Upper lobe of left lung (tissue), 6 donors: ENCODE measurements around the gene ODAD2. TPM values are rescaled to one million over a fixed set of nuclear protein-coding genes. Genes with fewer than 3 reads are reported as not detected.
A peak's percentile ranks its signal among the peaks of the same experiment; 100 is the strongest.

Source experiments
- ATAC-seq, 2 donors: fragments of 200-7000 bp; cut with Tn5 transposase; one replicate each; pipeline ENCODE4 v1.9.1; 2022; ENCODE audit warnings: mild to moderate bottlenecking in 2 of 2, moderate library complexity in 2 of 2; ENCODE audit not compliant: low FRiP score in 2 of 2
- DNase-seq, 2 donors: peaks; one replicate each; pipeline ENCODE4 v3.0.0-alpha.2; 2019 to 2020
- H3K27ac ChIP-seq, 4 donors: fragments of 200-600 bp; sonication (generic); one replicate each; pipeline ENCODE4 v1.5.1; 2016 to 2019
- H3K27me3 ChIP-seq, 4 donors: fragments of 200-600 bp; sonication (generic); one replicate each; pipeline ENCODE4 v1.5.1; 2017 to 2019
- H3K36me3 ChIP-seq, 4 donors: fragments of 200-600 bp; sonication (generic); one replicate each; pipeline ENCODE4 v1.5.1; 2016 to 2019
- H3K4me1 ChIP-seq, 4 donors: fragments of 200-600 bp; sonication (generic); one replicate each; pipeline ENCODE4 v1.5.1; 2018 to 2019
- H3K4me3 ChIP-seq, 4 donors: fragments of 200-600 bp; sonication (generic); one replicate each; pipeline ENCODE4 v1.5.1; 2017 to 2019; ENCODE audit warnings: mild to moderate bottlenecking in 2 of 4, moderate library complexity in 1 of 4
- H3K9me3 ChIP-seq, 4 donors: fragments of 200-600 bp; sonication (generic); one replicate each; pipeline ENCODE4 v1.5.1; 2018 to 2019
- EP300 ChIP-seq, 4 donors: sonication (generic); formaldehyde crosslinking; IDR thresholded peaks; one replicate each; pipeline ENCODE4 v1.5.1; 2017; ENCODE audit warnings: antibody characterized with exemption in 4 of 4, control low read depth in 2 of 4
- POLR2A ChIP-seq, 4 donors: fragments of 450-650 bp; IDR thresholded peaks; one replicate each; pipeline ENCODE4 v1.5.1; 2016 to 2017; ENCODE audit warnings: antibody characterized with exemption in 4 of 4, mild to moderate bottlenecking in 2 of 4
- POLR2AphosphoS5 ChIP-seq, 2 donors: sonication (generic); formaldehyde crosslinking; IDR thresholded peaks; one replicate each; pipeline ENCODE4 v1.5.1; 2017; ENCODE audit warnings: antibody characterized with exemption in 2 of 2
- WGBS, 2 donors: methylation state at CpG; one replicate each; pipeline ENCODE4 v1.1.5; 2017 to 2018; 5-methylcytosine and 5-hydroxymethylcytosine counted together
- total RNA-seq, 6 donors: library from RNA; depleted of rRNA in 4 of 6; stranded (reverse); fragments of >200 nt in 4 of 6; gene quantifications; one replicate each; pipeline versions ENCODE4 v1.1.0 to v1.2.1, GENCODE V29; 2016 to 2021
- TF ChIP-seq, protein P1 (sequence below), 6 experiments: fragments of 450-650 bp in 4 of 6; fragments of 200-600 bp in 2 of 6; sonication (generic) in 2 of 6; IDR thresholded peaks; one replicate each; pipeline ENCODE4 v1.5.1; 2016 to 2019; ENCODE audit warnings: antibody characterized with exemption in 6 of 6
- donor health status: DM: no; HTN: no; CAD: no; lungs with moderate emphysema.
- donor health status: DM: no; HTN: yes; CAD: no; lungs with severe emphysema.

ODAD2 gene
- total RNA-seq, 6 donors from 2014 or later, result 0.43 to 19.3 (median 3.5) TPM

GRCh38 chr10:27792216-27792615, 206.7 kb downstream of the ODAD2 start:
- H3K9me3 ChIP-seq, result no peaks in the 10 kb centered on the region
- H3K4me3 ChIP-seq, result no peak overlapping the region
- no peaks in the 10 kb centered on the region for H3K4me1 ChIP-seq
- 79 to 80% methylated on average over 2 of the region's 2 CpGs for WGBS, 2 donors
- H3K27ac ChIP-seq, result no peak overlapping the region
- H3K27me3 ChIP-seq, result no peaks in the 10 kb centered on the region
- no peak for ATAC-seq
- TF ChIP-seq EP300 (IDR thresholded peaks at IDR 0.05) (no peak), POLR2AphosphoS5 (IDR thresholded peaks at IDR 0.05) (no peak), POLR2A (IDR thresholded peaks at IDR 0.05) (no peak)
- TF ChIP-seq, protein P1, sequence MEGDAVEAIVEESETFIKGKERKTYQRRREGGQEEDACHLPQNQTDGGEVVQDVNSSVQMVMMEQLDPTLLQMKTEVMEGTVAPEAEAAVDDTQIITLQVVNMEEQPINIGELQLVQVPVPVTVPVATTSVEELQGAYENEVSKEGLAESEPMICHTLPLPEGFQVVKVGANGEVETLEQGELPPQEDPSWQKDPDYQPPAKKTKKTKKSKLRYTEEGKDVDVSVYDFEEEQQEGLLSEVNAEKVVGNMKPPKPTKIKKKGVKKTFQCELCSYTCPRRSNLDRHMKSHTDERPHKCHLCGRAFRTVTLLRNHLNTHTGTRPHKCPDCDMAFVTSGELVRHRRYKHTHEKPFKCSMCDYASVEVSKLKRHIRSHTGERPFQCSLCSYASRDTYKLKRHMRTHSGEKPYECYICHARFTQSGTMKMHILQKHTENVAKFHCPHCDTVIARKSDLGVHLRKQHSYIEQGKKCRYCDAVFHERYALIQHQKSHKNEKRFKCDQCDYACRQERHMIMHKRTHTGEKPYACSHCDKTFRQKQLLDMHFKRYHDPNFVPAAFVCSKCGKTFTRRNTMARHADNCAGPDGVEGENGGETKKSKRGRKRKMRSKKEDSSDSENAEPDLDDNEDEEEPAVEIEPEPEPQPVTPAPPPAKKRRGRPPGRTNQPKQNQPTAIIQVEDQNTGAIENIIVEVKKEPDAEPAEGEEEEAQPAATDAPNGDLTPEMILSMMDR (IDR thresholded peaks at IDR 0.05), result no peak
- H3K36me3 ChIP-seq, result no peaks in the 10 kb centered on the region
- DNase-seq, result no peak

DNA sequence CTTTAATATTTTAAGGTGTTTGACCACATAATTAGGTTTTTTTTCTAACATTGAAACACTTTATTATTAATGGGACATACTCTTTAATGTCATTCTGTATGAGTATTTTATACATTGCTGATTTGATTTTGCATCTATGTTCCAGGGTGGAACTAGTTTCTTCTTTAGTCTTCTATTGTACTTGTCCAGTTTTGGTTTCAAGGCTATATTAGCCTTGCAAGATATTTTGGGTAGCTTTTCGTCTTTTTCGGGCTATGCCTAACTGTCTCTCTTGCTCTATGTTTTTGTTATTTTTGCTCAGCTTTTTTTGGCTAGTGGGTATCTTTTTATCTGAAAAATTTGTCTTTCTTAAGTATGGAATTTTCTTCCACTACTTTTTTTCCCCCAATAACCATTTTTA, 214.6 kb downstream of the ODAD2 start:
- 91 to 98% methylated on average over 2 of the region's 2 CpGs for WGBS, 2 donors
- DNase-seq (no peak), ATAC-seq (no peak)
- H3K36me3 ChIP-seq, result no peaks in the 10 kb centered on the region
- H3K4me1 ChIP-seq, result no peaks in the 10 kb centered on the region
- H3K9me3 ChIP-seq, result peaks cover 0 to 4% (median 0%) of the 10 kb centered on the region in 4 donors
- TF ChIP-seq POLR2AphosphoS5 (IDR thresholded peaks at IDR 0.05) (no peak), EP300 (IDR thresholded peaks at IDR 0.05) (no peak), POLR2A (IDR thresholded peaks at IDR 0.05) (no peak)
- TF ChIP-seq, protein P1 (IDR thresholded peaks at IDR 0.05), result no peak
- H3K27ac ChIP-seq, result no peak overlapping the region
- no peaks in the 10 kb centered on the region for H3K27me3 ChIP-seq
- no peak overlapping the region for H3K4me3 ChIP-seq

- H3K4me1 ChIP-seq, result no peaks in the 10 kb centered on the region
- TF ChIP-seq EP300 (IDR thresholded peaks at IDR 0.05) (no peak), POLR2A (IDR thresholded peaks at IDR 0.05) (no peak)
- TF ChIP-seq, protein P1 (IDR thresholded peaks at IDR 0.05), result peak in 2 of 6 experiments; percentile 25 to 37
- H3K27me3 ChIP-seq, result no peaks in the 10 kb centered on the region
- ATAC-seq (peak in 1 of 2 donors; percentile 53), DNase-seq (peak in 1 of 2 donors; percentile 27)
- no peaks in the 10 kb centered on the region for H3K36me3 ChIP-seq
- no peak overlapping the region for H3K4me3 ChIP-seq
- 23 to 30% methylated on average over 1 of the region's 1 CpG for WGBS, 2 donors
- H3K27ac ChIP-seq, result no peak overlapping the region
- H3K9me3 ChIP-seq, result peaks cover 0 to 4% (median 0%) of the 10 kb centered on the region in 4 donors
Observed at GRCh38 chr10:27783660-27784059, 215.2 kb downstream of the ODAD2 start.

DNA sequence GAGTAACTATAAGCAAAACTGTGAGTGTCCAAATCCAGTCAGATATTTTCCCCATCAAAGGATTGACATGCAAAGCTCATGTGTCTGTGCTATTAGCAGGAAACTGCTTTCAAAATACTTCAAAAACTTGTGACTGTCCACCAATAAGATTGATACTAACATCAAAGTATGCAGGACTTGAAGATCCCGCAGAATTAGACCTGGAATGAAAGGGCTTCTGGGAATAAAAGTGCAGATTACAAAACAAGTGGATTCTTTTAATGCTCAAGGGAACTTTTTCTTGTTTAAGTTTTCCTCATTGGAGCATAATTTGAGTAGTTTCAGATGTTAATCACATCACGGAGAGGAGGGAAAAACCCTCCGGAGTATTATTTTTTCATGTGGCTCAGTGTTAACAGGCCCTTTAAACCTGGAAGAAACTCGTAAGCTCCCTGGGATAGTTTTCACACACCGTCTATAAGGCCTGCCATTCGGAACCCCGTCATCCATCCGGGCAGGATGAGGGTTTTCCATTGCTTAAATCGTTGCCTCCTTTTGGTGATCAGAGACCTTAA, 219.3 kb downstream of the ODAD2 start:
- WGBS, 2 donors, result 60% methylated on average over 9 of the region's 9 CpGs
- no peaks in the 10 kb centered on the region for H3K4me1 ChIP-seq
- TF ChIP-seq POLR2AphosphoS5 (IDR thresholded peaks at IDR 0.05), result no peak
- TF ChIP-seq EP300 (IDR thresholded peaks at IDR 0.05), result no peak
- TF ChIP-seq POLR2A (IDR thresholded peaks at IDR 0.05), result no peak
- TF ChIP-seq, protein P1 (IDR thresholded peaks at IDR 0.05), result no peak
- no peak overlapping the region for H3K27ac ChIP-seq
- DNase-seq (no peak), ATAC-seq (peak in 1 of 2 donors; percentile 36)
- H3K4me3 ChIP-seq, result no peak overlapping the region
- H3K27me3 ChIP-seq, result no peaks in the 10 kb centered on the region
- no peaks in the 10 kb centered on the region for H3K36me3 ChIP-seq
- H3K9me3 ChIP-seq, result peaks cover 0 to 4% (median 0%) of the 10 kb centered on the region in 4 donors

GRCh38 chr10:27774831-27775230, 224.0 kb downstream of the ODAD2 start:
- no peak for ATAC-seq
- Histone ChIP-seq H3K27me3 (no peaks in the 10 kb centered on the region), H3K36me3 (no peaks in the 10 kb centered on the region), H3K4me3 (no peak overlapping the region), H3K27ac (no peak overlapping the region), H3K9me3 (no peaks in the 10 kb centered on the region), H3K4me1 (no peaks in the 10 kb centered on the region)
- TF ChIP-seq EP300 (IDR thresholded peaks at IDR 0.05) (no peak), POLR2A (IDR thresholded peaks at IDR 0.05) (no peak), POLR2AphosphoS5 (IDR thresholded peaks at IDR 0.05) (no peak)
- TF ChIP-seq, protein P1 (IDR thresholded peaks at IDR 0.05), result no peak
- 42 to 52% methylated on average over 2 of the region's 2 CpGs for WGBS, 2 donors
- no peak for DNase-seq
